ENCODE results near the gene CASP14.

DNA sequence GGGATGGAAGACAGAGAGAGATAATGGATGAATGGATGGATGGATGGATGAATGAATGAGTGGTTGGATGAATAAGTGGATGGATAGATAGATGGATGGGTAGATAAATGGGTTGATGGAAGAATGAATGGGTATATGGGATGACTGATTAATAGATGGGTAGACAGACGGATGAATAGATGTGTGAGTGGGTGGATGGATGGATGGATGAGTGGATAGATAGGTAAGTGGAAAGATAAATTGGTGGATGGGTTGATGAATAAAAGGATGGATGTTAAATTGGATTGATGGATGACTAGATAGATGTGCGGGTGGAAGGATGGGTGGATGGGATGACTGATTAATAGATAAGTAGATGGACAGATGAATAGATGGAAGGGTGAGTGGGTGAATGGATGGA lies 1.4 kb downstream of the CASP14 start:
- no peak for TF ChIP-seq POLR2AphosphoS5 (IDR thresholded peaks at IDR 0.05; ENCODE audit: low read depth)
- TF ChIP-seq, protein P1, sequence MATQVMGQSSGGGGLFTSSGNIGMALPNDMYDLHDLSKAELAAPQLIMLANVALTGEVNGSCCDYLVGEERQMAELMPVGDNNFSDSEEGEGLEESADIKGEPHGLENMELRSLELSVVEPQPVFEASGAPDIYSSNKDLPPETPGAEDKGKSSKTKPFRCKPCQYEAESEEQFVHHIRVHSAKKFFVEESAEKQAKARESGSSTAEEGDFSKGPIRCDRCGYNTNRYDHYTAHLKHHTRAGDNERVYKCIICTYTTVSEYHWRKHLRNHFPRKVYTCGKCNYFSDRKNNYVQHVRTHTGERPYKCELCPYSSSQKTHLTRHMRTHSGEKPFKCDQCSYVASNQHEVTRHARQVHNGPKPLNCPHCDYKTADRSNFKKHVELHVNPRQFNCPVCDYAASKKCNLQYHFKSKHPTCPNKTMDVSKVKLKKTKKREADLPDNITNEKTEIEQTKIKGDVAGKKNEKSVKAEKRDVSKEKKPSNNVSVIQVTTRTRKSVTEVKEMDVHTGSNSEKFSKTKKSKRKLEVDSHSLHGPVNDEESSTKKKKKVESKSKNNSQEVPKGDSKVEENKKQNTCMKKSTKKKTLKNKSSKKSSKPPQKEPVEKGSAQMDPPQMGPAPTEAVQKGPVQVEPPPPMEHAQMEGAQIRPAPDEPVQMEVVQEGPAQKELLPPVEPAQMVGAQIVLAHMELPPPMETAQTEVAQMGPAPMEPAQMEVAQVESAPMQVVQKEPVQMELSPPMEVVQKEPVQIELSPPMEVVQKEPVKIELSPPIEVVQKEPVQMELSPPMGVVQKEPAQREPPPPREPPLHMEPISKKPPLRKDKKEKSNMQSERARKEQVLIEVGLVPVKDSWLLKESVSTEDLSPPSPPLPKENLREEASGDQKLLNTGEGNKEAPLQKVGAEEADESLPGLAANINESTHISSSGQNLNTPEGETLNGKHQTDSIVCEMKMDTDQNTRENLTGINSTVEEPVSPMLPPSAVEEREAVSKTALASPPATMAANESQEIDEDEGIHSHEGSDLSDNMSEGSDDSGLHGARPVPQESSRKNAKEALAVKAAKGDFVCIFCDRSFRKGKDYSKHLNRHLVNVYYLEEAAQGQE (IDR thresholded peaks at IDR 0.05; ENCODE audit: insufficient replicate concordance, low read depth) = no peak
- TF ChIP-seq, protein P2, sequence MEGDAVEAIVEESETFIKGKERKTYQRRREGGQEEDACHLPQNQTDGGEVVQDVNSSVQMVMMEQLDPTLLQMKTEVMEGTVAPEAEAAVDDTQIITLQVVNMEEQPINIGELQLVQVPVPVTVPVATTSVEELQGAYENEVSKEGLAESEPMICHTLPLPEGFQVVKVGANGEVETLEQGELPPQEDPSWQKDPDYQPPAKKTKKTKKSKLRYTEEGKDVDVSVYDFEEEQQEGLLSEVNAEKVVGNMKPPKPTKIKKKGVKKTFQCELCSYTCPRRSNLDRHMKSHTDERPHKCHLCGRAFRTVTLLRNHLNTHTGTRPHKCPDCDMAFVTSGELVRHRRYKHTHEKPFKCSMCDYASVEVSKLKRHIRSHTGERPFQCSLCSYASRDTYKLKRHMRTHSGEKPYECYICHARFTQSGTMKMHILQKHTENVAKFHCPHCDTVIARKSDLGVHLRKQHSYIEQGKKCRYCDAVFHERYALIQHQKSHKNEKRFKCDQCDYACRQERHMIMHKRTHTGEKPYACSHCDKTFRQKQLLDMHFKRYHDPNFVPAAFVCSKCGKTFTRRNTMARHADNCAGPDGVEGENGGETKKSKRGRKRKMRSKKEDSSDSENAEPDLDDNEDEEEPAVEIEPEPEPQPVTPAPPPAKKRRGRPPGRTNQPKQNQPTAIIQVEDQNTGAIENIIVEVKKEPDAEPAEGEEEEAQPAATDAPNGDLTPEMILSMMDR (IDR thresholded peaks at IDR 0.05; ENCODE audit: insufficient read depth, low read length) = no peak
- TF ChIP-seq SPI1 (IDR thresholded peaks at IDR 0.05; ENCODE audit: borderline replicate concordance, low read depth) = no peak
- TF ChIP-seq GABPA (IDR thresholded peaks at IDR 0.05; ENCODE audit: low read depth) = no peak

Data from HL-60 (cell line).